Measurements from ENCODE around the gene PLEKHD1.
"Not testable (repeated sequence)": the region's sequence is repeated elsewhere in the genome, so short reads cannot be mapped to it uniquely, and the experiment has no call there.

Gene PLEKHD1

DNA sequence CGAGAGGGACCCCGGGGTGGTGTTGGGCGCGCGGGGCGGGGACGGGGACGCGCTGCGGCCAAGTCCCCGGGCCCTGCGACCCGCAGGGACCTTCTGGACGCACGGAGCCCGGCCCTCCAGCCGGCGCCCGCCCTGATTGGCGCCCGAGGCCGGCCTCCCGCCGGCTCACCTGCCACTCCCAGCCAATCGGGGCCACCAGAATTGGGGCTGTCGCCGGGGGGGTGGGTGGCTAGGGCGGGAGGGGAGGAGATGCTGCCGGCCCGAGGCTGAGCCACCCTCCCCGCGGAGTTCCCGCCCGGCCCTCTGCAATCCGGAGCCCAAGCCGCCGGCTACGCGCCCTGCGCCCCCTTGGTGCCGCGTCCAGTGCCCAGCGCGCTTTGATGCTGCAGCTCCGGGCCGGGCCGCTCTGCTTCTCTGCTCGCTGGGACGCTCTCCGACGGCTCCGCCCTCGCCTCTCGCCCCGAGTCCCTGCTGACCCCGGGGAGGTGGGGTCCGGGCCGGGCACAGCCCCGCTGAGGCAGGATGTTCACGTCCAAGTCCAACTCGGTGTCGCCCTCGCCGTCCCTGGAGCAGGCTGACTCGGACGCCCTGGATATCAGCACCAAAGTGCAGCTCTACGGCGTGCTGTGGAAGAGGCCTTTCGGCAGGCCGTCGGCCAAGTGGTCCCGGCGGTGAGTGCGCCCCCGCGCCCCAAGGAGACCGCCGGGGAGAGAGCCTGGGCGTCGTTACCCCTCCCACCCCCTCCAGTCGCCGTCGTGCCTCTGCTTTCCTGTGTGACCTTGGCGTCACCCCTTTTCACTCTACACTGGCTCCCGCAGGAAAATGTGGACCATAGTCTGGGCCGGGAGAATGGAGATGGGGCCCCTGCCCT lies at the start of gene PLEKHD1:
PLEKHD1 (plus strand) TSS at position 285 of the 871 bp plus-strand sequence; CDS start at position 523, 238 bp downstream.
- DNase-seq (ENCODE audit: low read depth in 2 of 2): no peak

DNA sequence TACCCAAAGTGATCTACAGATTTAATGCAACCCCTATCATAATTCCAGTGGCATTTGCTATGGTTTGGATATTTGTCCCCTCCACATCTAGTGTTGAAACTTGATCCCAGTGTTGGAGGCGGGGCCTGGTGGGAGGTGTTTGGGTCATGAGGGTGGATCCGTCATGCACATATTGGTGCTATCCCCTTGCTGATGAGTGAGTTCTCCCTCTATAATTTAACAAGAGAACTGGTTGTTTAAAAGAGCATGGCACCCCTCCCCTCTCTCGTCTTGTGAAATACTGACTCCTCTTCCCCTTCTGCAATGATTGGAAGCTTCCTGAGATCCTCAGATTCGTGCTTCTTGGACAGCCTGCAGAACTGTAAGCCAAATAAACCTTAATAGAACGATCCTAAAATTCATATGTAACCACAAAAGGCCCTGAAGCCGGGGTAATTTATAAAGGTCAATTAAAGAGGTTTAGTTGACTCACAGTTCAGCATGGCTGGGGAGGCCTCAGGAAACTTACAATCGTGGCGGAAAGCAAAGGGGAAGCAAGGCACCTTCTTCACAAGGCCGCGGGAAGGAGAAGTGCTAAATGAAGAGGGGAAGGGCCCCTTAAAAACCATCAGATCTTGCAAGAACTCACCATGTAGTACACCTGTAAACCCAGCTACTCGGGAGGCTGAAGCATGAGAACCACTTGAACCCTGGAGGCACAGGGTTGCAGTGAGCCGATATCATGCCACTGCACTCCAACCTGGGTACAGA lies 44.8 kb upstream of the PLEKHD1 start:
- DNase-seq (ENCODE audit: low read depth in 2 of 2): no peak

DNA sequence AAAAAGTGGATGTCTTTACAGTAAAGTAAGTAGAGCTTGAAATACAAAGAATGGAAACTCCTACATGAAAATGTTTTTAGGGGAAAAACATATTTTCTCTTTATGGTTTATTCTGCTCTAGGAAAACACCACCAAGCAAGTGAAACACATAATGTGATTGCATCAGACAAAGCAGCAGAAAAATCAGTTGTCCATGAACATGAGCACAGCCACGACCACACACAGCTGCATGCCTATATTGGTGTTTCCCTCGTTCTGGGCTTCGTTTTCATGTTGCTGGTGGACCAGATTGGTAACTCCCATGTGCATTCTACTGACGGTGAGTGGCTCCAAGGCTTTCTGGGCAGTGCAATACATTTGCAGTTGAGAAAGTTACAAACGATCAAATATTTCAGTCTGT lies 42.6 kb upstream of the PLEKHD1 start:
- no peak for DNase-seq (ENCODE audit: low read depth in 2 of 2)

- no peak for DNase-seq (ENCODE audit: low read depth in 2 of 2)
Measured at GRCh38 chr14:69443296-69443805, 41.2 kb upstream of the PLEKHD1 start.

GRCh38 chr14:69449216-69449615 lies 35.3 kb upstream of the PLEKHD1 start:
- no peak for DNase-seq (ENCODE audit: low read depth in 2 of 2)

- no peak for DNase-seq (ENCODE audit: low read depth in 2 of 2)
Measured at GRCh38 chr14:69451941-69452340, 32.6 kb upstream of the PLEKHD1 start.

- no peak for DNase-seq (ENCODE audit: low read depth in 2 of 2)
Measured at GRCh38 chr14:69458350-69458749, 26.2 kb upstream of the PLEKHD1 start.

GRCh38 chr14:69459122-69459521 lies 25.4 kb upstream of the PLEKHD1 start:
- no peak for DNase-seq (ENCODE audit: low read depth in 2 of 2)

- peak; percentile 2 to 15 for DNase-seq (ENCODE audit: low read depth in 2 of 2)
Measured at GRCh38 chr14:69460093-69460701, 24.3 kb upstream of the PLEKHD1 start.

- DNase-seq (ENCODE audit: low read depth in 2 of 2): no peak
Measured at GRCh38 chr14:69464379-69464778, 20.1 kb upstream of the PLEKHD1 start.

GRCh38 chr14:69464829-69465228 lies 19.7 kb upstream of the PLEKHD1 start:
- no peak for DNase-seq (ENCODE audit: low read depth in 2 of 2)

DNA sequence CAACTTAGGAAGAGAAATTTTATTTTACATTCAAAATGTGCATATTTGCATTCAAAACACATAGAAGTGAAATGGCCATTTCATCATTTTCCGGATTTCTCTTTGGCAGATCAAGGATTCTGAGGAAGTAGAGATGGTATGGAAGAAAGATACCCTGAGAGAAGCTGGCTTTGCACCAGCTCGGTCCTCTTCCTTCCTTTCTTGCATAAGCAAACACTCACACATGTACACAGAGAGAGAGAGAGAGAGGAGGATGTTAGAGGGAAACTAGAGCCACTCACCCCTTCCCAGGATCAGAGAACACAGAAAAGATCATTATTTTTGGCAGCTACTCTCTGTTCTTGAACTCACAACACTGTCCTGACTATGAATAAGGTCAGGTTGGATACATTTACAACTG lies 15.6 kb upstream of the PLEKHD1 start:
- DNase-seq (ENCODE audit: low read depth in 2 of 2): no peak

DNA sequence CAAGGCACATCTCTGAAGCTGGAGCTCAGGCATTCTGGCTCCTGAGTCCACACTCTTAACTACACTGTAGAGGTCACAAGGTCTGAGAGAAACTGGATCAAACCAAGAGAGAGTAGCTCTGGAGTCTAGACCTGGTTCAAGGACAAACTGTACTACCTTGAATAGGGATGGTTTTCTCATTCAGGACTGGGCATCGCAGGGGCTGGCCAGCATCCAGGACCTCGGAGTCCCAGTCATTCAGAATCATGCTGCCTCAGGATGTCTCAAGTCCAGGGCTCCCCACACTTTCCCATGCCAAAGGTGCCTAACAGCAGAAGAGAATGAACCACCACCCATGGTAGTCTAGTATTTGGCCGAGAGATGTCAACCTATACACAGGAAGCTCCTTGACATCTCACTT lies 13.1 kb upstream of the PLEKHD1 start:
- DNase-seq (ENCODE audit: low read depth in 2 of 2): no peak

DNA sequence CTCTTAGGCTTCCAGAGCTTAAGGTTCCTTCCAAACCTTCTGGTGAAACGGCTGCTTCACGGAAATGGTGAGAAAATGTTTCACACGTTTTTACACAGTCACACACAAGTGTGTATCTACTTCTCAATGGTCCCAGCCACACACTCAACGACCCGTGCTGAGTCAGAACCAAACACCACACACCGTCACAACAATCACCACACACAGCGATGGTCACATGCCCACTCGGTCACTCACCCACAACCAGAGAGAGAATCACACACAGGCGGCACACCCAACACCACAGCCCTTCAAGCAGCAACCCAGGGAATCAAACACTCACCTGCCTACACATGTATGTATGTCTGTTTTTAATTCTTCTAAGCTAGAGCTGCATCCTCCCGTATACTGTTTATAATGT lies 12.6 kb upstream of the PLEKHD1 start:
- DNase-seq (ENCODE audit: low read depth in 2 of 2): no peak

GRCh38 chr14:69473260-69473659 lies 11.3 kb upstream of the PLEKHD1 start:
- no peak for DNase-seq (ENCODE audit: low read depth in 2 of 2)

- no peak for DNase-seq (ENCODE audit: low read depth in 2 of 2)
Measured at GRCh38 chr14:69473946-69474345, 10.6 kb upstream of the PLEKHD1 start.

- no peak for DNase-seq (ENCODE audit: low read depth in 2 of 2)
Measured at GRCh38 chr14:69475194-69475818, 9.2 kb upstream of the PLEKHD1 start.

DNA sequence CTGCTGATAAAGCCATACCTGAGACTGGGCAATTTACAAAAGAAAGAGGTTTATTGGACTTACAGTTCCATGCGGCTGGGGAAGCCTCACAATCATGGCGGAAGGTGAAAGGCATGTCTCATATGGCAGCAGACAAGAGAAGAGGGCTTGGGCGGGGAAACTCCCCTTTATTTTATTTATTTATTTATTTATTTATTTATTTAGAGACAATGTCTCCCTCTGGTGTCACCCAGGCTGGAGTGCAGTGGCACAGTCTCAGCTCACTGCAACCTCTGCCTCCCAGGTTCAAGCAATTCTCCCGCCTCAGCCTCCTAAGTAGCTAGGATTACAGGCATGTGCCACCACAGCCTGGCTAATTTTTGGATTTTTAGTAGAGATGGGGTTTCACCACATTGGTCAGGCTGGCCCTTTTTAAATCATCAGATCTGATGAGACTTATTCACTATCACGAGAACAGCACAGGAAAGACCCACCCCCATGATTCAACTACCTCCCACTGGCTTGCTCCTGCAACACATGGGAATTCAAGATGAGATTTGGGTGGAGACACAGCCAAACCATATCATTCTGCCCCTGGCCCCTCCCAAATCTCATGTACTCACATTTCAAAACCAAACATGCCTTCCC lies 7.6 kb upstream of the PLEKHD1 start:
- DNase-seq (ENCODE audit: low read depth in 2 of 2): not testable (repeated sequence)

DNA sequence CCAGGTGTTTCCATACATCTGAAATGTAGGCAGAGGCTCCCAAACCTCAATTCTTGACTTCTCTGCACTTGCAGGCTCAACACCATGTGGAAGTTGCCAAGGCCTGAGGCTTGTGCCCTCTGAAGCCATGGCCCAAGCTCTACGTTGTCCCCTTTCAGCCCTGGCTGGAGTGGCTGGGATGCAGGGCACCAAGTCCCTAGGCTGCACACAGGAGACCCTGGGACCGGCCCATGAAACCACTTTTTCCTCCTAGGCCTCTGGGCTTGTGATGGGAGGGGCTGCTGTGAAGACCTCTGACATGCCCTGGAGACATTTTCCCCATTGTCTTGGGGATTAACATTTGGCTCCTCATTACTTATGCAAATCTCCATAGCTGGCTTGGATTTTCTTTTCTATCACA lies 6.5 kb upstream of the PLEKHD1 start:
- DNase-seq (ENCODE audit: low read depth in 2 of 2): not testable (repeated sequence)

DNA sequence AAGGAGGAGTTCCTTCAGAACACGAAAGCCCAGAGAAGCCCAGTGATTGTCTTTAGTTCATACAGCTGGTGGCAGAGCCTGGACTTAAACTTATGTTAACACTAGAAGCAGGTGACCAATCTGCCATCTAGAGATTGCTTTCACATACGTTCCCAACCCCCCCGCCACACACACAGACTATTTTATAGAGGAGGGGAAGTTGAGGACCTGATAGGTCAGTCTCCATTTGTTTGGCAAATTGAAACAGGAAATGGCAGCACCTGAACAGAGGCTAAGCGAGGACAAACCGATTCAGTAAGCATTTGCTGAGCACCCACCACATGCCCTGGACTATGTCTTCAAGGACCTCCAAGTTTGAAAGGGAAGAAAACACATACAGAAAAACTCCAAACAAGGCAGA lies 4.8 kb upstream of the PLEKHD1 start:
- DNase-seq (ENCODE audit: low read depth in 2 of 2): no peak

- DNase-seq (ENCODE audit: low read depth in 2 of 2): no peak
Measured at GRCh38 chr14:69480136-69480535, 4.4 kb upstream of the PLEKHD1 start.

All from stimulated activated CD8-positive, alpha-beta memory T cell treated with anti-CD3 and anti-CD28 coated beads, Interleukin-7, amount 100 ng/mL, for 1 hour (primary cell).